Measurements from ENCODE around the gene FARS2.

- TF ChIP-seq ATF3 (IDR thresholded peaks at IDR 0.05), result no peak
- TF ChIP-seq, protein P1, sequence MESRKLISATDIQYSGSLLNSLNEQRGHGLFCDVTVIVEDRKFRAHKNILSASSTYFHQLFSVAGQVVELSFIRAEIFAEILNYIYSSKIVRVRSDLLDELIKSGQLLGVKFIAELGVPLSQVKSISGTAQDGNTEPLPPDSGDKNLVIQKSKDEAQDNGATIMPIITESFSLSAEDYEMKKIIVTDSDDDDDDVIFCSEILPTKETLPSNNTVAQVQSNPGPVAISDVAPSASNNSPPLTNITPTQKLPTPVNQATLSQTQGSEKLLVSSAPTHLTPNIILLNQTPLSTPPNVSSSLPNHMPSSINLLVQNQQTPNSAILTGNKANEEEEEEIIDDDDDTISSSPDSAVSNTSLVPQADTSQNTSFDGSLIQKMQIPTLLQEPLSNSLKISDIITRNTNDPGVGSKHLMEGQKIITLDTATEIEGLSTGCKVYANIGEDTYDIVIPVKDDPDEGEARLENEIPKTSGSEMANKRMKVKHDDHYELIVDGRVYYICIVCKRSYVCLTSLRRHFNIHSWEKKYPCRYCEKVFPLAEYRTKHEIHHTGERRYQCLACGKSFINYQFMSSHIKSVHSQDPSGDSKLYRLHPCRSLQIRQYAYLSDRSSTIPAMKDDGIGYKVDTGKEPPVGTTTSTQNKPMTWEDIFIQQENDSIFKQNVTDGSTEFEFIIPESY (IDR thresholded peaks at IDR 0.05; ENCODE audit: extremely low read depth, insufficient replicate concordance, low read length), result no peak
- no peak for TF ChIP-seq RAD21 (IDR thresholded peaks at IDR 0.05; ENCODE audit: low read depth)
- TF ChIP-seq MAX (IDR thresholded peaks at IDR 0.05), result no peak
- no peak for TF ChIP-seq SRF (IDR thresholded peaks at IDR 0.05; ENCODE audit: low read depth)
- TF ChIP-seq POLR2A (IDR thresholded peaks at IDR 0.05; ENCODE audit: borderline replicate concordance, extremely low read depth, insufficient read depth, insufficient read length), result no peak
- TF ChIP-seq, protein P2, sequence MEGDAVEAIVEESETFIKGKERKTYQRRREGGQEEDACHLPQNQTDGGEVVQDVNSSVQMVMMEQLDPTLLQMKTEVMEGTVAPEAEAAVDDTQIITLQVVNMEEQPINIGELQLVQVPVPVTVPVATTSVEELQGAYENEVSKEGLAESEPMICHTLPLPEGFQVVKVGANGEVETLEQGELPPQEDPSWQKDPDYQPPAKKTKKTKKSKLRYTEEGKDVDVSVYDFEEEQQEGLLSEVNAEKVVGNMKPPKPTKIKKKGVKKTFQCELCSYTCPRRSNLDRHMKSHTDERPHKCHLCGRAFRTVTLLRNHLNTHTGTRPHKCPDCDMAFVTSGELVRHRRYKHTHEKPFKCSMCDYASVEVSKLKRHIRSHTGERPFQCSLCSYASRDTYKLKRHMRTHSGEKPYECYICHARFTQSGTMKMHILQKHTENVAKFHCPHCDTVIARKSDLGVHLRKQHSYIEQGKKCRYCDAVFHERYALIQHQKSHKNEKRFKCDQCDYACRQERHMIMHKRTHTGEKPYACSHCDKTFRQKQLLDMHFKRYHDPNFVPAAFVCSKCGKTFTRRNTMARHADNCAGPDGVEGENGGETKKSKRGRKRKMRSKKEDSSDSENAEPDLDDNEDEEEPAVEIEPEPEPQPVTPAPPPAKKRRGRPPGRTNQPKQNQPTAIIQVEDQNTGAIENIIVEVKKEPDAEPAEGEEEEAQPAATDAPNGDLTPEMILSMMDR (IDR thresholded peaks at IDR 0.05 in 2 of 3, conservative IDR thresholded peaks at IDR 0.05 in 1 of 3; ENCODE audit: borderline replicate concordance in 1 of 3, insufficient read depth in 1 of 3, low read depth in 2 of 3, low read length in 2 of 3), result no peak
- TF ChIP-seq, protein P3, sequence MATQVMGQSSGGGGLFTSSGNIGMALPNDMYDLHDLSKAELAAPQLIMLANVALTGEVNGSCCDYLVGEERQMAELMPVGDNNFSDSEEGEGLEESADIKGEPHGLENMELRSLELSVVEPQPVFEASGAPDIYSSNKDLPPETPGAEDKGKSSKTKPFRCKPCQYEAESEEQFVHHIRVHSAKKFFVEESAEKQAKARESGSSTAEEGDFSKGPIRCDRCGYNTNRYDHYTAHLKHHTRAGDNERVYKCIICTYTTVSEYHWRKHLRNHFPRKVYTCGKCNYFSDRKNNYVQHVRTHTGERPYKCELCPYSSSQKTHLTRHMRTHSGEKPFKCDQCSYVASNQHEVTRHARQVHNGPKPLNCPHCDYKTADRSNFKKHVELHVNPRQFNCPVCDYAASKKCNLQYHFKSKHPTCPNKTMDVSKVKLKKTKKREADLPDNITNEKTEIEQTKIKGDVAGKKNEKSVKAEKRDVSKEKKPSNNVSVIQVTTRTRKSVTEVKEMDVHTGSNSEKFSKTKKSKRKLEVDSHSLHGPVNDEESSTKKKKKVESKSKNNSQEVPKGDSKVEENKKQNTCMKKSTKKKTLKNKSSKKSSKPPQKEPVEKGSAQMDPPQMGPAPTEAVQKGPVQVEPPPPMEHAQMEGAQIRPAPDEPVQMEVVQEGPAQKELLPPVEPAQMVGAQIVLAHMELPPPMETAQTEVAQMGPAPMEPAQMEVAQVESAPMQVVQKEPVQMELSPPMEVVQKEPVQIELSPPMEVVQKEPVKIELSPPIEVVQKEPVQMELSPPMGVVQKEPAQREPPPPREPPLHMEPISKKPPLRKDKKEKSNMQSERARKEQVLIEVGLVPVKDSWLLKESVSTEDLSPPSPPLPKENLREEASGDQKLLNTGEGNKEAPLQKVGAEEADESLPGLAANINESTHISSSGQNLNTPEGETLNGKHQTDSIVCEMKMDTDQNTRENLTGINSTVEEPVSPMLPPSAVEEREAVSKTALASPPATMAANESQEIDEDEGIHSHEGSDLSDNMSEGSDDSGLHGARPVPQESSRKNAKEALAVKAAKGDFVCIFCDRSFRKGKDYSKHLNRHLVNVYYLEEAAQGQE (IDR thresholded peaks at IDR 0.05; ENCODE audit: low read depth), result no peak
Measured at GRCh38 chr6:5665667-5666066, 404.4 kb downstream of the FARS2 start.

All from HCT116 (cell line).